Measurements from ENCODE around the gene NBAS.

The NBAS gene

GRCh38 chr2:15436195-15436594 is 124.9 kb downstream of the NBAS start:
- Histone ChIP-seq H3K27me3 (no peaks in the 10 kb centered on the region), H3K4me1 (no peaks in the 10 kb centered on the region), H3K4me3 (no peak overlapping the region), H3K36me3 (no peaks in the 10 kb centered on the region), H3K27ac (no peak overlapping the region), H3K9me3 (no peaks in the 10 kb centered on the region)
- TF ChIP-seq CTCF (IDR thresholded peaks at IDR 0.05) = no peak
- DNase-seq = no peak
- intact Hi-C loops (cut with DNase I; ENCODE audit: low total_unique reads) = no loop called here

GRCh38 chr2:15435474-15435873 is 125.7 kb downstream of the NBAS start:
- Histone ChIP-seq H3K4me1 (no peaks in the 10 kb centered on the region), H3K27me3 (no peaks in the 10 kb centered on the region), H3K4me3 (no peak overlapping the region), H3K36me3 (no peaks in the 10 kb centered on the region), H3K9me3 (no peaks in the 10 kb centered on the region), H3K27ac (no peak overlapping the region)
- intact Hi-C loops (cut with DNase I; ENCODE audit: low total_unique reads) = no loop called here
- no peak for TF ChIP-seq CTCF (IDR thresholded peaks at IDR 0.05)
- DNase-seq = no peak

GRCh38 chr2:15432642-15433256 is 128.4 kb downstream of the NBAS start:
- H3K4me1 ChIP-seq = no peaks in the 10 kb centered on the region
- intact Hi-C loops (cut with DNase I; ENCODE audit: low total_unique reads) = no loop called here
- H3K27ac ChIP-seq = no peak overlapping the region
- H3K4me3 ChIP-seq = no peak overlapping the region
- no peaks in the 10 kb centered on the region for H3K9me3 ChIP-seq
- H3K36me3 ChIP-seq = no peaks in the 10 kb centered on the region
- H3K27me3 ChIP-seq = no peaks in the 10 kb centered on the region
- DNase-seq = no peak
- no peak for TF ChIP-seq CTCF (IDR thresholded peaks at IDR 0.05)

- no peaks in the 10 kb centered on the region for H3K27me3 ChIP-seq
- no peak for TF ChIP-seq CTCF (IDR thresholded peaks at IDR 0.05)
- no peak overlapping the region for H3K4me3 ChIP-seq
- no peak overlapping the region for H3K27ac ChIP-seq
- no peak for DNase-seq
- H3K4me1 ChIP-seq = no peaks in the 10 kb centered on the region
- H3K36me3 ChIP-seq = peaks cover 0 to 8% (median 4%) of the 10 kb centered on the region in 3 donors
- no peaks in the 10 kb centered on the region for H3K9me3 ChIP-seq
- intact Hi-C loops (cut with DNase I; ENCODE audit: low total_unique reads) = no loop called here
These were observed 132.1 kb downstream of the NBAS start for GRCh38 chr2:15429032-15429431.

GRCh38 chr2:15427987-15428386 is 133.1 kb downstream of the NBAS start:
- no peak for TF ChIP-seq CTCF (IDR thresholded peaks at IDR 0.05)
- intact Hi-C loops (cut with DNase I; ENCODE audit: low total_unique reads) = no loop called here
- Histone ChIP-seq H3K4me1 (no peaks in the 10 kb centered on the region), H3K27me3 (no peaks in the 10 kb centered on the region), H3K27ac (no peak overlapping the region), H3K36me3 (peaks cover 3 to 17% (median 9%) of the 10 kb centered on the region in 3 donors), H3K4me3 (no peak overlapping the region), H3K9me3 (no peaks in the 10 kb centered on the region)
- no peak for DNase-seq

- H3K36me3 ChIP-seq = peaks cover 3 to 17% (median 9%) of the 10 kb centered on the region in 3 donors
- TF ChIP-seq CTCF (IDR thresholded peaks at IDR 0.05) = no peak
- H3K9me3 ChIP-seq = no peaks in the 10 kb centered on the region
- no peak overlapping the region for H3K27ac ChIP-seq
- H3K27me3 ChIP-seq = no peaks in the 10 kb centered on the region
- no peak overlapping the region for H3K4me3 ChIP-seq
- H3K4me1 ChIP-seq = no peaks in the 10 kb centered on the region
- DNase-seq = no peak
- intact Hi-C loops (cut with DNase I; ENCODE audit: low total_unique reads) = no loop called here
These were observed 134.5 kb downstream of the NBAS start for GRCh38 chr2:15426606-15427005.

Measured in tibial artery (tissue), 4 donors.